ENCODE results near the gene C10orf71.

Gene C10orf71

GRCh38 chr10:49318755-49319154 is 19.8 kb downstream of the C10orf71 start:
- DNase-seq, result no peak

- DNase-seq, result no peak
Measured at GRCh38 chr10:49319206-49319605, 20.2 kb downstream of the C10orf71 start.

DNA sequence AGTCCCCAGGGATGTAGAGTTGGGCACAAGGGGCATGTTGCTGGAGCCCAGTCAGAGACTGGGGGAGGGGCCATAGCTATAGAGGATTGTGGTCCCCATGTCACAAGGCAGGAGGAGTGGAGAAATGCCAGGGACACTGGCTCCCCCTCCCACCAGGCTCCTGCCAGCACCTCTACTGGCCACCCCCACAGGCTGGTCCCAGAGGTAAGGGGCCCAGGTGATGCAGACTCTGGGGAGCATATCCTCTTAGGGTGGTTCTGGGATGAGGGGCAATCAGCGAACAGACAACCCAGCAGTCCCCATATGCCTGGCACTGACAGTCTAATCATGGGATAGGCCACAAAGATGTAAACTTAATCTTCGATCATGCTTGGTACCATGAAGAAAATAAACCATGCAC is 21.2 kb downstream of the C10orf71 start:
- DNase-seq, result no peak

- no peak for DNase-seq
Measured at GRCh38 chr10:49321021-49321420, 22.1 kb downstream of the C10orf71 start.

DNA sequence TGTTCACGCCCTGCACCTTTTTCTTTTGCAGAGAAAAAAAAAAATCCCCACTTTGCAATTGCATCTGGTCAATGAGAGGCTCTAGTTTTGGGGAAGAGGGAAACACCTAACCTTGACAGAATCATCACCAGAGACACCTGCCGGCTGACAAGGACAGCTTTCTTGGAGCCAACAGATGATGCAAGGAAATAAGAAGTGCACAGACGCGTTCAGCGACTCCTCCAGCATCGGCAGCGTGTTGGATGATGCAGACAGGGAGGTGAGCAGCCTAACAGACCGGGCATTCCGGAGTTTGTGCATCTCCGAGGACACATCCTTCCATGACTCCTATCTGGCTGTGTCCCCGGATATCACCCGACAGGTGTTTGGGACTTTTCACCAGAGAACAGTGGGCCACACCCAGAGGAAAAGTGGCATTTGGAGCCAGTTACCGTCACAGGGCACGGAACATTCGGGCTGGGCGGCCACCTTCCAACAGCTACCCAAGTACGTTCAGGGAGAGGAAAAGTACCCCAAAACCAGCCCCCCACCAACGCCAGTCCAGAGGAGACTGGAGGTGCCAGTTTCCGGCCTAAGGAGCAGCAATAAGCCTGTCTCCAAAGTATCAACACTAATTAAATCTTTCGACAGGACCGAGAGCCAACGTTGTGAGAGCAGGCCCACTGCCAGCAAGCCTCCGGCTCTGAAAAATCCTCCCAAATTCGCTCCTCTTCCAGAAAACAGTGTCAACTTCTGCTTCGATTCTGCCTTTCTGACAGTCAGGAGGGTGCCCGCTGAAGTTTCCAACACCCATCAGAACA is 23.6 kb downstream of the C10orf71 start:
- no peak for DNase-seq

- no peak for DNase-seq
Measured at GRCh38 chr10:49323171-49323895, 24.4 kb downstream of the C10orf71 start.

DNA sequence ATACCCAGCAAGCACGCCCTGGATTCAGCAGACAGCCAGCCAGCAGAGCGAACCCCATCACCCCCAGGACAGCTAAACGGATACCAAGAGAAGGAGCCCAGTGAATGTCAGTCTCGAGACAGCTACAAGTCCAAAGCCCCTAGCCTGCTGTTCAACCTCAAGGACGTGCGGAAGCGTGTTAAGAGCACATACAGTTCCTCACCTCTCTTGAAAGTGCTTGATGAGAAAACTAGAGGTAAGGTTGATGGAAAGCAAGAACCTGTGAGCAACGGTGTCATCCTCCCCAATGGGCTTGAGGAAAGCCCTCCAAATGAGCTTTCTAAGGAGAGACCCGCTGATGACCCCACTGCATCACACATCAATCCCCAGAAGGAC is 24.9 kb downstream of the C10orf71 start:
- DNase-seq, result no peak

GRCh38 chr10:49324711-49325110 is 25.7 kb downstream of the C10orf71 start:
- DNase-seq, result no peak

GRCh38 chr10:49325131-49325915 is 26.4 kb downstream of the C10orf71 start:
- no peak for DNase-seq

- no peak for DNase-seq
Measured at GRCh38 chr10:49325916-49326783, 27.2 kb downstream of the C10orf71 start.

DNA sequence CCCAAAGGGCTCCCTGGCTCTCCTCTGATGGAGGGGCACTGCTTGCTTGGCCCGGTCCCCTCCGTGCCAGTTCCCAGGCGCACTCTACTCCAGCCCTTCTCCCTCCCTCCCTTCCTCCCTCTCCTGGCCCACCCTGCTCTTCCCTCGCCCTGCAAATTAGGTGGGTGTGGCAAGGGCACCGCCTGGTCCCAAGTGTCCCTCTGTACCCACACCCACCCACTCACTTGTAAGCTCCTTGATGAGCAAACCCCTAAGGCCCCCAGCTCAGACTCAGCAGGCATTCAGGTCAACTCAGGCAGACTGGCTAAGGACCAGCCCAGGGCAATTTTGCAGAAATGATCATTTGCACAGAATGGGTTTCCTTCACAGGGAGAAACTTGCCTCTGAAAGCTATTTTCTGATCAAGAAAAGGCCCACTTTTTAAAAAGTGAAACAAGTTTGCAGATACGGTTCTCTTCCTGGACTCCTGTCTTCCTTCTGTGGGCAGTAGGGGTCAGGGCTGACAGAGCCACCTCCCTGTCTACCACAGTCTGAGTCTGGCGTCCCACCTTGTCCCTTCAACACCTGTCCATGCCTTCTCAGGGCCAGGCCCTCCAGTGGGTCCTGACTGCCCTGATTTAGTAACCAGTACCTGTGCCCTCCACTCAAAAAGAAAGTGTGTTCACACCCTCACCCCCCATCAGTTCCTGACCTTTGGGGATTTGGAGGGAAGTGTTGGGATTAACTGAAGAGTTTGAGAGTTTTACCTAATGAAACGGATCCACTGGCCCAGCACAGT is 28.3 kb downstream of the C10orf71 start:
- no peak for DNase-seq

DNA sequence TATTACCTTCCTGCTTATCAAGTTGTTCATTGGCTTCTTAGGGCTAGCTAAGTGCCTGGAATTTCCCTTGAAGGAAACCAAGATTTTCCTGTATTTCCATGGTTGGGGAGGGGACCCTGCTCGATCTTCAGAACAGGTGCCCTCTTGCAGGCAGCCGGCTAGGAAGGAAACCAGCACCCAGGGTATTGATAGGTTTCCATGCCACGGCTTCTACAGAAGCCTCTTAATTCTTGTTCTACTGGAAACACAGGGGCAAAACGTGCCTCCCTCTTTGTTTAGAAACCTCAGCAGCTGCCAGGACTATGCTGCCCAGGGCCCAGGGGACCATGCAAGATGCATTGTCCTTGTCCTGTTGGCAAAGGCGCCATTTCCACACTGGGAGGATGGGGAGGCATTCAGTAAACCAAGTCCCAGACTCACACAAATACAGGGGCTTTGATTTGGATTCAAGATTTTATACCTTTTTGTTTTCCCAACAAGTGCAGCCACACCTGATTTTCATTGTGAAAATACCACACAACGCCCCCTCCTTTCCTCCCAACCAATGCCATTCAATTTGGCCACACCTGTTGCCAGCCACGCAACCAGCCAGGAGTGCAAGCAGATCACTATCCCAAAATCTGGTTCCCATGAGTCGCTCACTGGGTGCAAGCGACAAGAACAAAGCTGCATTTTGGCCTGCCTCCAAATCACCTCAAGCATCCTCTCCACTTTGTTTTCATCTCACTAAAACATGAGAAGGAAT is 29.6 kb downstream of the C10orf71 start:
- DNase-seq, result no peak

GRCh38 chr10:49329146-49329505 is 30.2 kb downstream of the C10orf71 start:
- DNase-seq, result no peak

- no peak for DNase-seq
Measured at GRCh38 chr10:49330127-49330665, 31.2 kb downstream of the C10orf71 start.

DNA sequence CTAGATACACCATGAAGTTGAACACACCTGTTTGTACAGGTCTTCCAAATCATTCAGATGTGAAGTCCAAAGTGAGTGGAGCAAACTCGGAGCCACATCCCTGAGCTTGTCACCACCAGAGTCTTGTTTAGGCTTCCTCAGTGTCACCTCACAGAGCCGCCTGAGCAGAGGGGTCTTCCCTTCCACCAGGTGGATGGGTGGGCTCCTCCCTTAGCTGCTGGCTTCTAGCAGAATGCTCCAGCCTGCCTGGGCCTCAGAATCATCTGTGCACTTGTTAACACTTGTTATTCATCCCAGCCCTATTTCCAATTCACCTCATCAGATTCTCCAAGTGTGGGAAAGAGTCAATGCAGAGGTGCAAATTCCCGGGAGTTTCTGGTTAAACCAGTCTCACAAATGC is 32.5 kb downstream of the C10orf71 start:
- no peak for DNase-seq

DNA sequence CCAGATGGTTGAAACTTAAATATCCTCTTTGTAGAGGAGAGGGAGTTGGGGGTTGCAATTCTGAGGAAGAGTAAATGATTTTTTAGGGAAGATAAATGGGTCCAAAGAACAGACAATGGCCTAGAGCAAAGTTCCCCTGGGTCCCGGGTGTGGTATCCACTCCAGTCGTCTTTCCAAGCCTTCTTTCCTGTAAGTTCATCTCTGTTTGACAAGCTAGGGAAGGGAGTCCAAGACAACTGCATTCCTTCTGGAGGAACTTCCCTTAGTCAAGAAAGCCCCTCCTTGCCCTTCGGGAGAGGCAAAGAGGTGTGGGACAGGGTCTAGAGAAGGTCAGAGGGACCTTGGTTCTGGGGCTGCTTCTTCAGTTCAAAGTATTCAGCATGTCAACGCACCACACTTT is 33.4 kb downstream of the C10orf71 start:
- DNase-seq, result no peak

- DNase-seq, result no peak
Measured at GRCh38 chr10:49332768-49333167, 33.8 kb downstream of the C10orf71 start.

- no peak for DNase-seq
Measured at GRCh38 chr10:49333192-49333591, 34.2 kb downstream of the C10orf71 start.

DNA sequence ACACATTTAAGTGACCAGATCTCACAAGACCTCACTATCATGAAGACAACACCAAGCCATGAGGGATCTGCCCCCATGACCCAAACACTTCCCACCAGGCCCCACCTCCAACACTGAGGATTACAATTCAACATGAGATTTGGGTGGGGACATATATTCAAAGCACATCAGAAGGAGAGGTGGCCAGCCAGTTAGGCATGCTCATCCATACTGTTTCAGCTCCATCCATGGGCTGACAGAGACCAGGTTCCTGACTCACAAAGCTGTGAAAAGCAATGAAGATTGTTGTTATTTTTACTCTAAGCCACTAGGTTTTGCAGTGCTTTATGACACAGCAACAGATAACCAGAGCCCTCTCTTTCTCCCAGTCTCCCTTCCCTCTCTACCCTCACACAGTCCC is 36.0 kb downstream of the C10orf71 start:
- no peak for DNase-seq

GRCh38 chr10:49335364-49335972 is 36.5 kb downstream of the C10orf71 start:
- no peak for DNase-seq
